HL-60 (cell line): Measurements from ENCODE around the gene DPH1.

Experiments used
- DNase-seq, 2 experiments: peaks; one replicate each; pipeline ENCODE4 v3.0.0-alpha.2; 2010 to 2020; ENCODE audit warnings: low read depth in 1 of 2, low spot score in 1 of 2
- H3K27ac ChIP-seq: fragments of 250-450 bp; sonication (Bioruptor Pico); replicated peaks from 2 replicates; pipeline ENCODE4 v1.5.1; 2020; ENCODE audit warnings: mild to moderate bottlenecking, moderate library complexity
- H3K27me3 ChIP-seq: fragments of 250-450 bp; sonication (Bioruptor Pico); 2 replicates; pipeline ENCODE4 v1.5.1; 2021; ENCODE audit warnings: mild to moderate bottlenecking, moderate library complexity; ENCODE audit not compliant: insufficient read depth, poor library complexity, severe bottlenecking
- H3K4me3 ChIP-seq: replicated peaks from 2 replicates; pipeline ENCODE4 v1.5.1; 2011; ENCODE audit warnings: mild to moderate bottlenecking, control low read depth, low read length; ENCODE audit not compliant: insufficient read depth
- GABPA ChIP-seq: IDR thresholded peaks from 2 replicates; pipeline ENCODE4 v1.6.1; 2012; ENCODE audit warnings: low read depth
- POLR2AphosphoS5 ChIP-seq: IDR thresholded peaks from 2 replicates; pipeline ENCODE4 v1.6.1; 2012; ENCODE audit warnings: low read depth
- SPI1 ChIP-seq: IDR thresholded peaks from 2 replicates; pipeline ENCODE4 v1.6.1; 2012; ENCODE audit warnings: low read depth, mild to moderate bottlenecking, borderline replicate concordance
- TF ChIP-seq, protein P1 (sequence below): IDR thresholded peaks from 2 replicates; pipeline ENCODE4 v1.6.1; 2012; ENCODE audit warnings: low read depth; ENCODE audit not compliant: insufficient replicate concordance
- TF ChIP-seq, protein P2 (sequence below): IDR thresholded peaks from one replicate; pipeline ENCODE4 v1.5.1; 2011; ENCODE audit warnings: low read length, control low read depth, inconsistent platforms; ENCODE audit not compliant: insufficient read depth

The DPH1 gene

DNA sequence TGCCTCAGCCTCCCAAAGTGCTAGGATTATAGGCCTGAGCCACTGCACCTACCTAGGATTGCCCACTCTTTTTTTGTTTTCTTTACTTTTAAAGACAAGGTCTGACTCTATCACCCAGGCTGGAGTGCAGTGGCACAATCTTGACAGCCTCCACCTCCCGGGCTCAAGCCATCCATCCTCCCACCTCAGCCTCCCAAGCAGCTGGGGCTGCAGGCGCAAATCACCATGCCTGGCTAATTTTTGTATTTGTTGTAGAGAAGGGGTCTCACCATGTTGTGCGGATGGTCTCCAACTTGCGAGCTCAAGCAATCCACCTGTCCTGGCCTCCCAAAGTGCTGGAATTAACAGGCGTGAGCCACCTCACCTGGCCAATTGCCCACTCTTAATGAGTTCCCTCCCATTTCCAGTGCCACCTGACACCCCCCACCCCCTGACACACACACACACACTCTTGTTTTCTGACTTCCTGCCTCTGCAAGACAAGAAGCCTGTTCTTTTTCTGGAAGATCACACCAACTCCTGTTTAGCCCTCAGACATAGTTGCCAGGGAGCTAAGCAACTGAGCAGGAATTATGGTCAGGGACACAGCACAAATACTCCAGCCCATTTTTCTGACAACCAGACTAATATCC is 14.4 kb downstream of the DPH1 start:
- DNase-seq = no peak
- no peaks in the 10 kb centered on the region for H3K27me3 ChIP-seq
- H3K27ac ChIP-seq = no peak overlapping the region
- no peak overlapping the region for H3K4me3 ChIP-seq
- TF ChIP-seq GABPA (no peak), POLR2AphosphoS5 (no peak), SPI1 (no peak)
- TF ChIP-seq, protein P1, sequence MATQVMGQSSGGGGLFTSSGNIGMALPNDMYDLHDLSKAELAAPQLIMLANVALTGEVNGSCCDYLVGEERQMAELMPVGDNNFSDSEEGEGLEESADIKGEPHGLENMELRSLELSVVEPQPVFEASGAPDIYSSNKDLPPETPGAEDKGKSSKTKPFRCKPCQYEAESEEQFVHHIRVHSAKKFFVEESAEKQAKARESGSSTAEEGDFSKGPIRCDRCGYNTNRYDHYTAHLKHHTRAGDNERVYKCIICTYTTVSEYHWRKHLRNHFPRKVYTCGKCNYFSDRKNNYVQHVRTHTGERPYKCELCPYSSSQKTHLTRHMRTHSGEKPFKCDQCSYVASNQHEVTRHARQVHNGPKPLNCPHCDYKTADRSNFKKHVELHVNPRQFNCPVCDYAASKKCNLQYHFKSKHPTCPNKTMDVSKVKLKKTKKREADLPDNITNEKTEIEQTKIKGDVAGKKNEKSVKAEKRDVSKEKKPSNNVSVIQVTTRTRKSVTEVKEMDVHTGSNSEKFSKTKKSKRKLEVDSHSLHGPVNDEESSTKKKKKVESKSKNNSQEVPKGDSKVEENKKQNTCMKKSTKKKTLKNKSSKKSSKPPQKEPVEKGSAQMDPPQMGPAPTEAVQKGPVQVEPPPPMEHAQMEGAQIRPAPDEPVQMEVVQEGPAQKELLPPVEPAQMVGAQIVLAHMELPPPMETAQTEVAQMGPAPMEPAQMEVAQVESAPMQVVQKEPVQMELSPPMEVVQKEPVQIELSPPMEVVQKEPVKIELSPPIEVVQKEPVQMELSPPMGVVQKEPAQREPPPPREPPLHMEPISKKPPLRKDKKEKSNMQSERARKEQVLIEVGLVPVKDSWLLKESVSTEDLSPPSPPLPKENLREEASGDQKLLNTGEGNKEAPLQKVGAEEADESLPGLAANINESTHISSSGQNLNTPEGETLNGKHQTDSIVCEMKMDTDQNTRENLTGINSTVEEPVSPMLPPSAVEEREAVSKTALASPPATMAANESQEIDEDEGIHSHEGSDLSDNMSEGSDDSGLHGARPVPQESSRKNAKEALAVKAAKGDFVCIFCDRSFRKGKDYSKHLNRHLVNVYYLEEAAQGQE = no peak
- TF ChIP-seq, protein P2, sequence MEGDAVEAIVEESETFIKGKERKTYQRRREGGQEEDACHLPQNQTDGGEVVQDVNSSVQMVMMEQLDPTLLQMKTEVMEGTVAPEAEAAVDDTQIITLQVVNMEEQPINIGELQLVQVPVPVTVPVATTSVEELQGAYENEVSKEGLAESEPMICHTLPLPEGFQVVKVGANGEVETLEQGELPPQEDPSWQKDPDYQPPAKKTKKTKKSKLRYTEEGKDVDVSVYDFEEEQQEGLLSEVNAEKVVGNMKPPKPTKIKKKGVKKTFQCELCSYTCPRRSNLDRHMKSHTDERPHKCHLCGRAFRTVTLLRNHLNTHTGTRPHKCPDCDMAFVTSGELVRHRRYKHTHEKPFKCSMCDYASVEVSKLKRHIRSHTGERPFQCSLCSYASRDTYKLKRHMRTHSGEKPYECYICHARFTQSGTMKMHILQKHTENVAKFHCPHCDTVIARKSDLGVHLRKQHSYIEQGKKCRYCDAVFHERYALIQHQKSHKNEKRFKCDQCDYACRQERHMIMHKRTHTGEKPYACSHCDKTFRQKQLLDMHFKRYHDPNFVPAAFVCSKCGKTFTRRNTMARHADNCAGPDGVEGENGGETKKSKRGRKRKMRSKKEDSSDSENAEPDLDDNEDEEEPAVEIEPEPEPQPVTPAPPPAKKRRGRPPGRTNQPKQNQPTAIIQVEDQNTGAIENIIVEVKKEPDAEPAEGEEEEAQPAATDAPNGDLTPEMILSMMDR = no peak

DNA sequence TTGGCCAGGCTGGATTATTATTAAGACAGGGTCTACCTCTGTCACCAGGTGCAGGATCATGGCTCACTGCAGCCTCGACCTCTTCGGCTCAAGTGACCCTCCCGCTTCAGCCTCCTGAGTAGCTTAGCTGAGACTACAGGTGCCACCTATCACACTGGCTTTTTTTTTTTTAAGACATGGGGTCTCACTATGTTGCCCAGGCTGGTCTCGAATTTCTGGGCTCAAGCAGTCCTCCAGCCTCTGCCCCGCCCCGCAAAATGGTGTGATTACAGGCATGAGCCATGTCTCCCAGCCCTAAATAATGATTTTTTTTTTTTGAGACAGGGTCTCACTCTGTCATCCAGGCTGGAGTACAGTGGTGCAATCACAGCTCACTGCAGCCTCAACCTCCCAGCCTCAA is 17.6 kb downstream of the DPH1 start:
- DNase-seq = no peak
- Histone ChIP-seq H3K4me3 (no peak overlapping the region), H3K27ac (no peak overlapping the region), H3K27me3 (no peaks in the 10 kb centered on the region)
- TF ChIP-seq SPI1 = no peak
- TF ChIP-seq, protein P1 = no peak
- no peak for TF ChIP-seq POLR2AphosphoS5
- TF ChIP-seq, protein P2 = no peak
- TF ChIP-seq GABPA = no peak

DNA sequence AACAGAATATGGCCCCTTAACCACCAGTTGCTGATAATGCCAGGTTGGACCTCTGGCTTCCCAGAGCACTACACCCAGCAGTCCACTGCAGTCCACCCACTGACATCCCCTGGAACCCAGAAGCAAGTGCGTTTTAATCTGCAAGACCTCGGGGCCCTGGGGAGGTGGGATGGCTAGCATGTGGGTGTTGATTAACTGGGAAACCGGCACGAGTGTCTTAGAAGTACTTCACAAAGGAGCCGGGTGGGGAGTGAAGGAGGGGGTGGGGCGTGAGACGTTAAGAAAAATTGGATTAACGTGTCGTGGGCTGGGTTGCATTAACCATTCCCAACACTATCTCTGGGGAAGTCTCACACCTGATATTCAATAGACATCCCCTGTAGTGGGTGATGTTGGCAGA is 18.9 kb downstream of the DPH1 start:
- no peak overlapping the region for H3K4me3 ChIP-seq
- H3K27ac ChIP-seq = no peak overlapping the region
- DNase-seq = no peak
- H3K27me3 ChIP-seq = peaks cover 3% of the 10 kb centered on the region
- TF ChIP-seq, protein P1 = no peak
- TF ChIP-seq, protein P2 = no peak
